ENCODE data around the gene SRCAP.
A peak's percentile ranks its signal among the peaks of the same experiment; 100 is the strongest.

SRCAP gene

DNA sequence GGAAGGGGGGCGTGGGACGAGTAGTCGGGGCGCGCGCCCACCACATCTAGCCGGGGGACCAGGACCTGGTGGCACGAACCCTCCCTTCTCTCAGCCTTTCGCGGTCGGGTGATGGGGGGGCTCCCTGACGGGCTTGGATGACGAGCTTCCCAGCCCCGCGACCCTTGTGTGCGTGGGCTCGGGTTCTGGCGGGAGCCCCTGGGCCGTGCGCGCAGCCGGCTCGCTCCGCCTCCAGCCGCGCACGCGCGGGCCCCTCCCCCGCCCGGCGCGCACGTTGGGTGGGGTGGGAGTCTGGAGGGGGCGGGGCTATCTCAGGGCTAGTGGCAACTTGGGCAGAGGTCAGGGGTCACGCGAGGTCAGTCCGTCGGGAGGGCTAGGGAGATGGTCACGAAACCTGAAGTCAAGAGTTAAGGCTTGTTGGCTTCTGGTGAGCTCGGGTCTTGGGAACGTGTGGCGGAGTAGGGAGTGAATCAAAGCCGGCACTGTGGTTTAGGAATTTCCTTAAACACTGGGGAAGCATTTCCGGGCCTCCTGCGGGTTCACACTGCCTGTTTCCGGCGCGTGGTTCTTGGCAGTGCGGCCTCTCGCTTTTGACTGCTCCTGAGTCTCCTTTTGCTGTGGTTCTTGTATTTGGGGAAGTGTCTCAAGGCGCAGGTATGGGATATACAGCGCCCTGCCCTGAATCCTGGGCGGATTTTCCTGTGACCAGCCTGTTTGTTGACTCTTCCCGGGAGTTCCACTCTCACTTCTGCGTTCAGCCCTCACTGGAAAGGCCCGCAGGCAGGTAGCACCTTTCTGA, at the start of gene SRCAP:
Gene SRCAP, plus strand, starts transcription at position 356 of the 799 bp plus-strand sequence. CDS start 1,654 bp downstream, outside the sequence.
- Histone ChIP-seq H4K20me1 (ENCODE audit: insufficient read depth) (no peaks in the 10 kb centered on the region), H3K4me2 (peak within 1 kb of the TSS; percentile 83), H3K4me3 (IDR thresholded peaks at IDR 0.05; ENCODE audit: insufficient read depth, low read depth, low read length) (no peak within 1 kb of the TSS), H2AFZ (ENCODE audit: low read depth) (peak within 1 kb of the TSS; percentile 78), H3K79me2 (ENCODE audit: insufficient read depth, low read depth) (peaks cover 40% of the 10 kb centered on the region), H3K4me1 (ENCODE audit: low read depth, poor library complexity, severe bottlenecking) (peaks cover 15% of the 10 kb centered on the region), H3K9ac (peak within 1 kb of the TSS; percentile 99), H3K27me3 (ENCODE audit: insufficient read depth, low read depth) (no peaks in the 10 kb centered on the region), H3K27ac (peak within 1 kb of the TSS; percentile 96), H3K36me3 (ENCODE audit: insufficient read depth) (peaks cover 23% of the 10 kb centered on the region; the same call in 1 of the 2 replicates)
- TF ChIP-seq CTCF (conservative IDR thresholded peaks at IDR 0.05; ENCODE audit: low read depth, low read length): no peak

- no peak overlapping the region for H3K4me3 ChIP-seq (IDR thresholded peaks at IDR 0.05; ENCODE audit: insufficient read depth, low read depth, low read length)
- peaks cover 55% of the 10 kb centered on the region for H3K4me1 ChIP-seq (ENCODE audit: low read depth, poor library complexity, severe bottlenecking)
- H3K9ac ChIP-seq: peak overlapping the region; percentile 84; the same call in 1 of the 2 replicates
- H3K4me2 ChIP-seq: peak overlapping the region; percentile 7; the same call in 1 of the 2 replicates
- no peak for TF ChIP-seq CTCF (conservative IDR thresholded peaks at IDR 0.05; ENCODE audit: low read depth, low read length)
- H3K27me3 ChIP-seq (ENCODE audit: insufficient read depth, low read depth): no peaks in the 10 kb centered on the region
- no peaks in the 10 kb centered on the region for H3K79me2 ChIP-seq (ENCODE audit: insufficient read depth, low read depth)
- peak overlapping the region; percentile 74; the same call in 1 of the 2 replicates for H3K27ac ChIP-seq
- H4K20me1 ChIP-seq (ENCODE audit: insufficient read depth): no peaks in the 10 kb centered on the region
- H2AFZ ChIP-seq (ENCODE audit: low read depth): peak overlapping the region; percentile 80
- H3K36me3 ChIP-seq (ENCODE audit: insufficient read depth): no peaks in the 10 kb centered on the region
Measured at GRCh38 chr16:30649725-30650368, 49.1 kb upstream of the SRCAP start.

- Histone ChIP-seq H3K4me1 (ENCODE audit: low read depth, poor library complexity, severe bottlenecking) (peaks cover 49% of the 10 kb centered on the region), H3K9ac (peak within 1 kb of the TSS; percentile 84), H3K79me2 (ENCODE audit: insufficient read depth, low read depth) (no peaks in the 10 kb centered on the region), H3K27me3 (ENCODE audit: insufficient read depth, low read depth) (no peaks in the 10 kb centered on the region), H3K36me3 (ENCODE audit: insufficient read depth) (no peaks in the 10 kb centered on the region), H4K20me1 (ENCODE audit: insufficient read depth) (no peaks in the 10 kb centered on the region), H3K4me2 (peak within 1 kb of the TSS; percentile 83), H3K4me3 (IDR thresholded peaks at IDR 0.05; ENCODE audit: insufficient read depth, low read depth, low read length) (no peak within 1 kb of the TSS), H2AFZ (ENCODE audit: low read depth) (peak within 1 kb of the TSS; percentile 80), H3K27ac (peak within 1 kb of the TSS; percentile 74)
- peak; percentile 63 for TF ChIP-seq CTCF (conservative IDR thresholded peaks at IDR 0.05; ENCODE audit: low read depth, low read length)
Measured at GRCh38 chr16:30650369-30651123, 48.4 kb upstream of the SRCAP start, which contains the start of gene PRR14. Gene PRR14 (plus strand): TSS chr16:30650960. CDS start chr16:30651646, 686 bp downstream.

Data from KMS-11 (cell line).